HEK293 (cell line): Measurements from ENCODE around the gene SSBP3.

Source experiments
- CTCF ChIA-PET: fragments of 350-600 bp; formaldehyde crosslinking; extraction: SDS; loops from one replicate; lab custom pipeline; 2021; ENCODE audit warnings: antibody characterized with exemption; lab: Yijun Ruan, JAX
- POLR2A ChIA-PET: fragments of 300-600 bp; formaldehyde crosslinking; extraction: SDS; loops from one replicate; lab custom pipeline; 2020; ENCODE audit warnings: antibody characterized with exemption, inconsistent platforms; lab: Yijun Ruan, JAX
- H3K27ac ChIP-seq: fragments of 200-500 bp; sonication (Bioruptor generic); 2 replicates; pipeline ENCODE4 v1.5.1; 2014; ENCODE audit warnings: low read depth, low read length, control low read depth, inconsistent platforms; ENCODE audit errors: extremely low read depth
- H3K36me3 ChIP-seq, 2 experiments: fragments of 200-500 bp in 1 of 2; sonication (Bioruptor generic) in 1 of 2; 1 replicate in 1 of 2; 2 replicates in 1 of 2; pipeline ENCODE4 v1.5.1; 2014 to 2017; ENCODE audit warnings: inconsistent platforms in 2 of 2, low read length in 2 of 2; ENCODE audit not compliant: control insufficient read depth in 2 of 2, insufficient read depth in 1 of 2
- H3K4me1 ChIP-seq: fragments of 200-500 bp; sonication (Bioruptor generic); 2 replicates; pipeline ENCODE4 v1.5.1; 2014; ENCODE audit warnings: mild to moderate bottlenecking, low read length, inconsistent platforms; ENCODE audit not compliant: control insufficient read depth, insufficient read depth
- H3K4me3 ChIP-seq: 2 replicates; pipeline ENCODE4 v1.5.1; 2011; ENCODE audit warnings: low read depth, mild to moderate bottlenecking, control low read depth, low read length, moderate library complexity
- H3K9me3 ChIP-seq: fragments of 200-500 bp; sonication (Bioruptor generic); 2 replicates; pipeline ENCODE4 v1.5.1; 2014; ENCODE audit warnings: low read depth, low read length, inconsistent platforms; ENCODE audit not compliant: control insufficient read depth, insufficient read depth
- BCL11A ChIP-seq: fragments of 450-650 bp; formaldehyde crosslinking; IDR thresholded peaks from 2 replicates; pipeline ENCODE4 v1.5.1; 2016; ENCODE audit warnings: low read depth, missing biosample characterization, missing genetic modification characterization
- EGR2 ChIP-seq: fragments of 450-650 bp; formaldehyde crosslinking; IDR thresholded peaks from 2 replicates; pipeline ENCODE4 v1.5.1; 2016; ENCODE audit warnings: low read depth, missing biosample characterization, missing genetic modification characterization
- ELK4 ChIP-seq: IDR thresholded peaks from 2 replicates; pipeline ENCODE4 v1.6.1; 2011; ENCODE audit warnings: mild to moderate bottlenecking, low read depth, low read length, borderline replicate concordance
- HOXC10 ChIP-seq: sonication (generic); formaldehyde crosslinking; IDR thresholded peaks from 2 replicates; pipeline ENCODE4 v1.8.1; 2023; ENCODE audit warnings: mild to moderate bottlenecking, missing genetic modification reagents
- IKZF3 ChIP-seq: fragments of 450-650 bp; IDR thresholded peaks from 2 replicates; pipeline ENCODE4 v1.5.0; 2018; ENCODE audit warnings: missing biosample characterization, mild to moderate bottlenecking, missing genetic modification characterization, moderate library complexity
- KLF7 ChIP-seq: fragments of 450-650 bp; formaldehyde crosslinking; IDR thresholded peaks from 2 replicates; pipeline ENCODE4 v1.5.1; 2016; ENCODE audit warnings: missing biosample characterization, missing genetic modification characterization, borderline replicate concordance
- MZF1 ChIP-seq: fragments of 450-650 bp; formaldehyde crosslinking; IDR thresholded peaks from 2 replicates; pipeline ENCODE4 v1.5.1; 2017; ENCODE audit warnings: missing biosample characterization, missing genetic modification characterization, borderline replicate concordance
- OSR2 ChIP-seq: fragments of 450-650 bp; formaldehyde crosslinking; IDR thresholded peaks from 2 replicates; pipeline ENCODE4 v1.5.1; 2016; ENCODE audit warnings: missing biosample characterization, missing genetic modification characterization
- REPIN1 ChIP-seq: fragments of 450-650 bp; formaldehyde crosslinking; IDR thresholded peaks from 2 replicates; pipeline ENCODE4 v1.5.1; 2017; ENCODE audit warnings: missing biosample characterization, missing genetic modification characterization, low read depth
- REST ChIP-seq: fragments of 450-650 bp; formaldehyde crosslinking; IDR thresholded peaks from 2 replicates; pipeline ENCODE4 v1.5.1; 2016; ENCODE audit warnings: missing biosample characterization, missing genetic modification characterization
- SETDB1 ChIP-seq: IDR thresholded peaks from one replicate; pipeline ENCODE4 v1.6.1; 2017; ENCODE audit warnings: mild to moderate bottlenecking, low read length, moderate library complexity, mixed read lengths; ENCODE audit not compliant: insufficient read length
- ZBTB7A ChIP-seq: fragments of 450-650 bp; formaldehyde crosslinking; IDR thresholded peaks from 2 replicates; pipeline ENCODE4 v1.5.1; 2016; ENCODE audit warnings: low read depth, missing biosample characterization, missing genetic modification characterization
- ZFHX2 ChIP-seq: fragments of 450-650 bp; formaldehyde crosslinking; conservative IDR thresholded peaks from 2 replicates; pipeline ENCODE4 v1.5.1; 2016; ENCODE audit warnings: missing biosample characterization, missing genetic modification characterization
- ZNF133 ChIP-seq: fragments of 450-650 bp; formaldehyde crosslinking; IDR thresholded peaks from 2 replicates; pipeline ENCODE4 v1.5.1; 2016; ENCODE audit warnings: missing biosample characterization, missing genetic modification characterization
- ZNF2 ChIP-seq: fragments of 450-650 bp; formaldehyde crosslinking; IDR thresholded peaks from 2 replicates; pipeline ENCODE4 v1.5.1; 2016; ENCODE audit warnings: missing biosample characterization, missing genetic modification characterization
- ZNF324 ChIP-seq: fragments of 450-650 bp; formaldehyde crosslinking; IDR thresholded peaks from 2 replicates; pipeline ENCODE4 v1.5.1; 2016; ENCODE audit warnings: missing biosample characterization, missing genetic modification characterization
- ZNF530 ChIP-seq: fragments of 450-650 bp; formaldehyde crosslinking; IDR thresholded peaks from 2 replicates; pipeline ENCODE4 v1.5.1; 2016; ENCODE audit warnings: low read depth, missing biosample characterization, missing genetic modification characterization
- ZNF555 ChIP-seq: fragments of 450-650 bp; formaldehyde crosslinking; conservative IDR thresholded peaks from 2 replicates; pipeline ENCODE4 v1.5.1; 2017; ENCODE audit warnings: missing biosample characterization, mild to moderate bottlenecking, missing genetic modification characterization, inconsistent platforms
- ZNF585B ChIP-seq: fragments of 450-650 bp; formaldehyde crosslinking; IDR thresholded peaks from 2 replicates; pipeline ENCODE4 v1.5.1; 2016; ENCODE audit warnings: missing biosample characterization, missing genetic modification characterization
- ZNF600 ChIP-seq: fragments of 450-650 bp; formaldehyde crosslinking; IDR thresholded peaks from 2 replicates; pipeline ENCODE4 v1.5.1; 2016; ENCODE audit warnings: missing biosample characterization, missing genetic modification characterization
- ZNF621 ChIP-seq: fragments of 450-650 bp; formaldehyde crosslinking; IDR thresholded peaks from 2 replicates; pipeline ENCODE4 v1.5.1; 2017; ENCODE audit warnings: missing biosample characterization, missing genetic modification characterization
- ZNF626 ChIP-seq: fragments of 450-650 bp; sonication (Bioruptor Pico); formaldehyde crosslinking; IDR thresholded peaks from 2 replicates; pipeline ENCODE4 v1.5.1; 2018; ENCODE audit warnings: missing biosample characterization, missing genetic modification characterization, inconsistent platforms
- ZNF654 ChIP-seq: fragments of 450-650 bp; formaldehyde crosslinking; IDR thresholded peaks from 2 replicates; pipeline ENCODE4 v1.5.1; 2016; ENCODE audit warnings: low read depth, missing biosample characterization, missing genetic modification characterization
- ZNF701 ChIP-seq: fragments of 450-650 bp; formaldehyde crosslinking; IDR thresholded peaks from 2 replicates; pipeline ENCODE4 v1.5.1; 2016; ENCODE audit warnings: missing biosample characterization, missing genetic modification characterization
- ZNF76 ChIP-seq: fragments of 450-650 bp; formaldehyde crosslinking; IDR thresholded peaks from 2 replicates; pipeline ENCODE4; 2016; ENCODE audit warnings: low read depth, missing biosample characterization, missing genetic modification characterization, borderline replicate concordance

The SSBP3 gene

GRCh38 chr1:54265126-54265525, 141.1 kb downstream of the SSBP3 start:
- TF ChIP-seq ZNF654 (tag by site-specific recombination): no peak
- TF ChIP-seq EGR2 (tag by site-specific recombination): peak; percentile 77
- TF ChIP-seq ZFHX2: peak; percentile 71
- TF ChIP-seq, all 188 proteins: peak for 2
- Histone ChIP-seq H3K4me1 (no peaks in the 10 kb centered on the region), H3K36me3 (peaks cover 0 to 3% of the 10 kb centered on the region in 2 experiments; a peak in 1 of 3 replicates), H3K9me3 (no peaks in the 10 kb centered on the region), H3K4me3 (no peak overlapping the region), H3K27ac (no peak overlapping the region)
- POLR2A ChIA-PET: no interaction called here
- CTCF ChIA-PET: no interaction called here

GRCh38 chr1:54263601-54264226, 142.5 kb downstream of the SSBP3 start:
- H3K9me3 ChIP-seq: no peaks in the 10 kb centered on the region
- H3K36me3 ChIP-seq: peaks cover 0 to 3% of the 10 kb centered on the region in 2 experiments; a peak in 1 of 3 replicates
- H3K27ac ChIP-seq: no peak overlapping the region
- TF ChIP-seq REPIN1 (tag by site-specific recombination): no peak
- TF ChIP-seq ELK4: no peak
- TF ChIP-seq ZNF600 (tag by site-specific recombination): no peak
- TF ChIP-seq, all 188 proteins: peak for 0
- Histone ChIP-seq H3K4me1 (no peaks in the 10 kb centered on the region), H3K4me3 (no peak overlapping the region)
- POLR2A ChIA-PET: no interaction called here
- CTCF ChIA-PET: interaction anchor here (0.7 kb wide), 2 partner anchors 42 to 148 kb away, joined by 3 read pairs; no protein-coding TSS in a partner anchor

GRCh38 chr1:54262244-54262643, 143.9 kb downstream of the SSBP3 start:
- H3K4me1 ChIP-seq: no peaks in the 10 kb centered on the region
- CTCF ChIA-PET: interaction anchor here (0.6 to 1.0 kb wide), 3 partner anchors 11 to 64 kb away, joined by 3 to 4 read pairs (median 3); no protein-coding TSS in a partner anchor
- TF ChIP-seq ZNF555: no peak
- no peak for TF ChIP-seq ZNF585B (tag by site-specific recombination)
- no peak for TF ChIP-seq REST (tag by site-specific recombination)
- no peak for TF ChIP-seq KLF7 (tag by site-specific recombination)
- TF ChIP-seq ZNF2: no peak
- no peak for TF ChIP-seq ZNF76
- no peak for TF ChIP-seq SETDB1
- TF ChIP-seq IKZF3 (tag by site-specific recombination): no peak
- TF ChIP-seq ZBTB7A (tag by site-specific recombination): no peak
- TF ChIP-seq ZNF626 (tag by site-specific recombination): no peak
- TF ChIP-seq MZF1 (tag by site-specific recombination): no peak
- no peak for TF ChIP-seq ZNF621
- no peak for TF ChIP-seq OSR2 (tag by site-specific recombination)
- no peak for TF ChIP-seq ZNF530
- TF ChIP-seq ZNF701 (tag by site-specific recombination): no peak
- TF ChIP-seq BCL11A: no peak
- no peak for TF ChIP-seq HOXC10 (CRISPR knock-in tag)
- TF ChIP-seq ZNF324 (tag by site-specific recombination): no peak
- TF ChIP-seq ZNF133 (tag by site-specific recombination): no peak
- peaks cover 0 to 3% of the 10 kb centered on the region in 2 experiments; a peak in 1 of 3 replicates for H3K36me3 ChIP-seq
- H3K9me3 ChIP-seq: no peaks in the 10 kb centered on the region
- no peak overlapping the region for H3K27ac ChIP-seq
- POLR2A ChIA-PET: no interaction called here
- H3K4me3 ChIP-seq: no peak overlapping the region
